Medulla oblongata (tissue), 1 donor: ENCODE results near the gene LGALS7.
"Not testable (repeated sequence)": the region's sequence is repeated elsewhere in the genome, so short reads cannot be mapped to it uniquely, and the experiment has no call there.

Source experiments
- DNase-seq: peaks from one replicate; pipeline ENCODE4 v3.0.0-alpha.2; 2015; ENCODE audit errors: extremely low spot score

Gene LGALS7

DNA sequence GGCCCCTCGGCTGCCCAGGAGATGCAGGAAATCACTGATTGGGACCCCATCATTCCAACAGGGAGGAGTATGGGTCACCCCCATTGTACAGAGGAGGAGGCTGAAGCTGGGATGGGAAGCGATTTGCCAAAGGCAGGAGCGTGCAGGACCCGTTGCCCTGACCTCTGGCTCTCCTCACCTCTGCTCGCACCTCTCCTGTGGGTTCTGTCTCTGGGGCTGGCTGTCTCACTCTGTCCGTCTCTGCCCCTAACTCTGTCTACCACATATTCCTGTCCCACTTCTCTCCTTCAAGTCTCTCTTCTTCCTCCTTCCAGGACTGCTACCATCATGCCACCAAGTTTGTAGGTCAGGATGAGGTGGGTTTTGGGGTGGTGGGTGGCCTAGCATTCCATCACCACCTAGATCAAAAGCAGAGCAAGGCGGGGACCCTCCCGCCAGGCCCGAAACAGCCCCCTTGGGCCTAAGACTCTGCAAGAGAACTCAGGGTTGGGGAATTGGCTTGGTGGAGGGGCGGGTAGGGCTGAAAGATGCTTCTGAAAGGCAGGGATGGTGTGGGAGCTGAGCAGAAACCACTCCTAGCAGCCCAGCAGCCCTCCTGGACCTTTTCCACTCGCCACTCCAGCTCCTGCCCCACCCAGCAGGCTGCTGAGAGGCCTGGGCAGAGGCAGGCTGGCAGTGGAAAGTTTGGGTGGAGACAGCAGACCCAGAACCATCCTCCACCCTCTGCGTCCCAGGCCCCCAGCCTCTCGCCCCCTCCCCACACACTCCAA, 1.0 kb upstream of the LGALS7 start:
- no peak for DNase-seq

GRCh38 chr19:38771569-38771968, 1.7 kb downstream of the LGALS7 start:
- DNase-seq, result not testable (repeated sequence)

- DNase-seq, result not testable (repeated sequence)
Observed at GRCh38 chr19:38770949-38771275, 2.4 kb downstream of the LGALS7 start.

GRCh38 chr19:38770228-38770948, 2.9 kb downstream of the LGALS7 start:
- DNase-seq, result not testable (repeated sequence)

DNA sequence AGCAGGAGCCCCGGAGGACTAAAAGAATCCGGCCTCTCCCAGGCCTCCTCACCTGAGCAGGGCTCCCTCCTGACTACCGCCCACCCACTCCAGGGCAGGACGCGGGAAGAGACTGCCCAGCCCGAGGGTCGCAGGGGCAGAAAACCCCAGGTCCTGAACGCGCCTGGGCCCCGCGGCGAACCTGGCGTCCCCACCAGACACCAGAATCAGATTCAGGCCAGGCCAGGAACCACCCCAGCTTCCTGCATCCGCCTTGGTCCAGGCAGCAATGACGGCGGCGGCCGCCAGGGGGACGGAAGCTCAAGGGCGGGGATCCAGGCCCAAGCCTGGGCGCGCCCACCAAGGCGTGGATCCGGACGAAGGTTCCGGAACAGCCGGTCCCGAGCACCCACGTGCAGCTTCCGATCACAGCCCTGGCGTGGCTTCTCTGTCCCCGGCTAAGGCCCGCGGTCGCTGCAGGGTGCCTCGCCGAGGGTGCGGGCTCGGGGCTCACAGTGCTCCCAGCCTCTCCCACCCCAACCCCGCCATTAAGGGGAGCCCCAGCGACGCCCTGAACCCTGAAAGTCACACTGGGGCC, 3.6 kb downstream of the LGALS7 start:
- DNase-seq, result peak; percentile 76

DNA sequence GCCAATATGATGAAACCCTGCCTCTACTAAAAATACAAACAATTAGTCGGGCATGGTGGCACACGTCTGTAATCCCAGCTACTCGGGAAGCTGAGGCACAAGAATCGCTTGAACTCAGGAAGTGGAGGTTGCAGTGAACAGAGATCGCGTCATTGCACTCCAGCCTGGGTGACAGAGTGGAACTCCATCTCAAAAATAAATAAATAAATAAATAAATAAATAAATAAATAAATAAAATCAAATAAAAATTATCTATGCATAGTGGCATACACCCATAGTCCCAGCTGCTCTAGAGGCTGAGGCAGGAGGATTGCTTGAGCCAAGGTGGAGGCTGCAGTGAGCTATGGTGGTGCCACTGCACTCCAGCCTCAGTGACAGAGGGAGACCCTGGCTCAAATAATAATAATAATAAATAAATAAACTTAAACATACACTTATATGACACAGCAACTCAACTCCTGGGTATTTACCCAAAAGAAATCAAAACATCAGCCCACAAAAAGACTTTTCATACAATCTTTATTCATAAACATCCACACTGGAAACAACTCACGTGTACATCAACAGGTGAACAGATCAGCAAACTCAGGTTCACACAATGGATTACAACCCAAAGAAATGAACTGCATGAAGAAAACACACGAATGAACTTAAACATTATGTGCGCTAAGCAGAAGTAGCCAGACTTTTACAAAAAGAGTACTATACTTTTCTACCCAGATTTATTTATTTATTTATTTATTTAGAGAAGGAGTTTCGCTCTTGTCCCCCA, 6.9 kb downstream of the LGALS7 start:
- DNase-seq, result no peak

DNA sequence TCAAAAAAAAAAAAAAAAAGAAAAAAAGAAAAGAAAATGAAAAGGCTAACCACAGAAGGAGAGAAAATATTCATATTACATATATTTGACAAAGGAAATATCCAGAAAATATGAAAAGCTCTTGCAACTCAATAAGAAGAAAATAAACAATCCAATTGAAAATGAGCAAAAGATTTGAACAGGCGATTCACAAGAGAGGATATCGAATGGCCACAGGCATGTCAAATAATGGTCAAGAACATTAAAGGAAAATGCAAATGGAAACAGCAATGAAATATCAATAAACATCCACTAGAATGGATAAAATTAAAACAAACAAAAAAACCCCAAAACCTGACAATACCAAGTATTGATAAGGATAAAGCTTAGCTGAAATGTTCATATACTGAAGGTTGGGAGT, 8.1 kb downstream of the LGALS7 start:
- DNase-seq, result no peak

DNA sequence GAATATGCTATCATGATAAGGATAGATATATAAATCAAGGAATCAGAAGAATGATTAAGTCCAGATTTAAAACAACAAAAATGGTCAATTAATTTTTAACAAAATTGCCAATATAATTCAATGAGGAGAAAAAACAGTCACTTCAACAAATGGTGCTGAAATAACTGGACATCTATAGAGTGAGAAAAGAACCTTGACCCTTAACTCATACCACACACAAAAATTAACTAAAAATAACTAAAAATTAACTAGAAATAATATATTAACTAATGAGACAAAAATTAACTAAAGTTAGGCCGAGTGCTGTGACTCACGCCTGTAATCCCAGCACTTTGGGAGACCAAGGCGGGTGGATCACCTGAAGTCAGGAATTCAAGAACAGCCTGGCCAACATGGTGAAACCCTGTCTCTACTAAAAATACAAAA, 9.5 kb downstream of the LGALS7 start:
- DNase-seq, result no peak

GRCh38 chr19:38761884-38762389, 11.4 kb downstream of the LGALS7 start:
- not testable (repeated sequence) for DNase-seq

GRCh38 chr19:38760805-38761517, 12.4 kb downstream of the LGALS7 start:
- DNase-seq, result not testable (repeated sequence)

GRCh38 chr19:38759590-38760003, 13.7 kb downstream of the LGALS7 start:
- peak; percentile 34 for DNase-seq

DNA sequence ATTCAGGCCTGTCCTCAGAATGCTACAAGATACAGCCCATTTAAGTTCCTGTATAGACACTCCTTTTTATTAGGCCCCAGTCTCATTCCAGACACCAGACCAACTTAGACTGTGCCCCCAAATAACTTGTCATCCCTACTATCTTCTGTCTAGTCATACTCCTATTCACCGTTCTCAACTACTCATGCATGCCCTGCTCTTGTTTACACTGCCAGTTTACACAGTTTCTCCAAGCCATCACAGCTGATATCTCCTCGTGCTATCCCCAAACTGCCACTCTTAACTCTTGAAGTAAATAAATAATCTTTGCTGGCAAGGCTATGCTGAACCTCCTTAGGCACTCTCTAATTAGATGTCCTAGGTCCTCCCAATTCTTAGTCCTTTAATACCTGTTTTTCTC, 19.1 kb downstream of the LGALS7 start:
- not testable (repeated sequence) for DNase-seq

DNA sequence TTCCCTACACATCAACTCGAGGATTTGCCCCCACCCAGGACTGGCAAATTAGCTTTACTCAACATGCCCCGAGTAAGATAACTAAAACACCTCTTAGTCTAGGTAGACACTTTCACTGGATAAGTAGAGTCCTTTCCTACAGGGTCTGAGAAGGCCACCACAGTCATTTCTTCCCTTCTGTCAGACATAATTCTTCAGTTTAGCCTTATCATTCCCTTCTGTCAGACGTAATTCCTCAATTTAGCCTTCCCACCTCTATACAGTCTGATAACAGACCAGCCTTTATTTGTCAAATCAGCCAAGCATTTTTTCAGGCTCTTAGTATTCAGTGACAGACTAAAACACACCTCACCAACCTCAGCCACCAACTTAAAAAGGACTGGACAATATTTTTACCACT, 19.5 kb downstream of the LGALS7 start:
- not testable (repeated sequence) for DNase-seq

DNA sequence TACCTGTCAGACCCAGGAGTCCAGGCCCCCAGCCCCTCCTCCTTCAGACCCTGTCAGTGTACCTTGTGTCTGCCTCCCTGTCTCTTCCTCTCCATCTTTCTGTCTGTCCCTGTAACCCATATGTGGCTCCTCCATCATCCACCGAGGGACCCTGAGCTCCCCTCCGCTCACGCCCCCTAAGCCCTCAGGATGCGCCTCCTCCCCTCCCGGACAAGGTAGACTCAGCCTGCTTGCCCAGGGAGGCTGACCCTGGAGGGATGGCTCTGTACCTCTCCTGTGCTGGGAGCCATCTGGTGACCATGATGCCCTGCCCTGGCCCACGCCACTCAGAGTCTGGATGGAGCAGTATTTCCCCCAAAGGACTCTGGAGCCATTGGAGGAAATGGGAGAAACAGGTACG, 28.0 kb downstream of the LGALS7 start:
- no peak for DNase-seq

DNA sequence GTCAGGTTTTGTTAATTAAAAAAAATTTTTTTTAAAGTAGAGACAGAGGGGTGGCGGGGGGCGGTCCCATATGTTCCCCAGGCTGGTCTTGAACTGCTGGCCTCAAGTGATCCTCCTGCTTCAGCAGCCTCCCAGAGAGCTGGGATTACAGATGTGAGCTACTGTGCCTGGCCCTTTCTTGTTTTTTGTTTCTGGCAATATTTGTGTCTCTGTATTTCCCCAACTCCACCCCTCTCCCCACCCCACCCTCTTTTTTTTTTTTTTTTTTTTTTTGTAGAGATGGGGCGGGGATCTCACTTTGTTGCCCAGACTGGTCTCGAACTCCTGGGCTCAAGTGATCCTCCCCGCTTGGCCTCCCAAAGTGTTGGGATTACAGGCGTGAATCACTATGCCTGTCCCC, 28.4 kb downstream of the LGALS7 start:
- no peak for DNase-seq

GRCh38 chr19:38744298-38744681, 29.0 kb downstream of the LGALS7 start, which contains the start of gene CAPN12:
Gene CAPN12 (minus strand): TSS chr19:38744474. CDS start chr19:38744165, 309 bp downstream.
- no peak for DNase-seq

DNA sequence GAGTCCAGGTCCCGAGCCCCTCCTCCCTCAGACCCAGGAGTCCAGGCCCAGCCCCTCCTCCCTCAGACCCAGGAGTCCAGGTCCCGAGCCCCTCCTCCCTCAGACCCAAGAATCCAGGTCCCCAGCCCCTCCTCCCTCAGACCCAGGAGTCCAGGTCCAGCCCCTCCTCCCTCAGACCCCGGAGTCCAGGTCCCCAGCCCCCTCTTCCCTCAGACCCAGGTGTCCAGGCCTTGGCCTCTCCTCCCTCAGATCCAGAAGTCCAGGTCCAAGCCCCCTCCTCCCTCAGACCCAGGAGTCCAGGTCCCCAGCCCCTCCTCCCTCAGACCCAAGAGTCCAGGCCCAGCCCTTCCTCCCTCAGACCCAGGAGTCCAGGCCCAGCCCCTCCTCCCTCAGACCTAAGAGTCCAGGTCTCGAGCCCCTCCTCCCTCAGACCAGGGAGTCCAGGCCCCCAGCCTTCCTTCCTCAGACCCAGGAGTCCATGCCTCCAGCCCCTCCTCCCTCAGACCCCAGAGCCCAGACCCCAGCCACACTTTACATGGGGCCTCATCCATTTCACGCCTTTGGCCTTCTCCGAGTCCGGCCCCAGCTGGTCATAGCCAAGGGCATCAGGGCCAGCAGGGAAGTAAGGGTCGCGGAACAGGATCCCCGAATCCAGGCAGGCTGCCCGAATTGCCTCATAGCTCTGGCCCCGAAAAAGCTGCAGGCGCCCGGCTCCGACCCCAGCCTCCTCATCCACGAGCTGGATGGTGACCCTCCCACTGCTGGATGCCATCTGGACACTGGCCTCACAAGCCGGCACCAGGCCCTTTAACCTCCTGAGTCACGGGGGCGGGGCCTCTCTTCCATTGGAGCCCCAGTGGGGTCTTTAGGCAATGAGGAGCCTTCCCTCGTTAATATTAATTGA, 29.7 kb downstream of the LGALS7 start:
- no peak for DNase-seq

DNA sequence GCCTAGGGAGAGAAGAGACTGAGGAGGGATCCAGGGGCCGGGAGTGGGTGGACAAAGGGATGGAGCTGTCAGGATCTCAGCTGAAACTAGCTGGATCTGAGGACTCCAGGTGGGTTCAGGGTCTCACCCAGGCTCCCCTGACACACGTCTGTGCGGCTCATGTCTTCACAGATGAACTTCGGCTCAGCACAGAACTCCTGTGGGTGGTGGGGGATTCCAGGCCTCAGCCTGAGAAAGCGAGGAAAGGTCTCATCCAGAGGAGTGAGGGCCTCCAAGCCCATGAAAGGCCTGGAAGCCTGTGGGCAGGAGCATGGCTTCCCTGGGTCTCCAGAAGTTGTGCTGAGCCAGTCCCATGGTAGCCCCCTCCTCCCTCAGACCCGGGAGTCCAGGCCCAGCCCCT, 30.4 kb downstream of the LGALS7 start:
- DNase-seq, result no peak

DNA sequence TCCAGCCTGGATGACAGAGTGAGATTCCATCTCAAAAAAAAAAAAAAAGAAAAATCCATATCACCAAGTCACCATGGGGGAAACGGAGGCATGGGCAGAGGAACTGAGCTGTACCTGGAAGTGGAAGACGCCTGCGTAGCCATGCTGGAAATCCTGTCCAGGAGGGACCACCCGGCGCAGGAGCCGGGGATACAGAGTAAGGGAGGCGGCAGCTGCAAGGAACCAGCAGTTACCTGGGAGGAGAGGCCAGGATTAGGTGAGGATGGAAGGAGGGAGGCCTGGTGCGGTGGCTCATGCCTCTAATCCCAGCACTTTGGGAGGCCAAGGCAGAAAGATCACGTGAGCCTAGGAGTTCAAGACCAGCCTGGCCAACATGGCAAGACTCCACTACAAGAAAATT, 31.0 kb downstream of the LGALS7 start:
- no peak for DNase-seq

DNA sequence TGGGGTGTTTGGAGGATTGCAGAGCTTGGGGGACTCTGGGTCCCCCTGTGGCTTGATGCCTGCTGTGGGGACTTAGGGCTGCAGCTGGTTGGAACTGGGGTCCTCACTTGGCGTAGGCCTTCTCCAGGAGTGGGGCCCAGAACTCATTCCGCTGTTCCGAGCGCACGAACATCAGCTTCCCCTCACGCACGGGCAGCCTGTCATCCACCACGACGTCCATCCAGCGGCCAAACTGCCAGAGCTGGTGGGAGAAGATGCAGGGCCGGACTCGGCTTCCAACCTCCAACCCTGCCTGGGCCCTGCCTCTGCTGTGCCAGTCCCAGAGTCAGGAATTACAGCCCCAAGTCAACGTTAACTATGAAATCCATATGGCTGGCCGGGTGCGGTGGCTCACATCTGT, 31.6 kb downstream of the LGALS7 start:
- no peak for DNase-seq
